ENCODE measurements around the gene RPTOR.
"Not testable (repeated sequence)": the region's sequence is repeated elsewhere in the genome, so short reads cannot be mapped to it uniquely, and the experiment has no call there.

The RPTOR gene

GRCh38 chr17:80558046-80558445 is 13.4 kb downstream of the RPTOR start:
- no peak for DNase-seq

- no peak for DNase-seq
These were observed 15.2 kb downstream of the RPTOR start for GRCh38 chr17:80559825-80560251.

DNA sequence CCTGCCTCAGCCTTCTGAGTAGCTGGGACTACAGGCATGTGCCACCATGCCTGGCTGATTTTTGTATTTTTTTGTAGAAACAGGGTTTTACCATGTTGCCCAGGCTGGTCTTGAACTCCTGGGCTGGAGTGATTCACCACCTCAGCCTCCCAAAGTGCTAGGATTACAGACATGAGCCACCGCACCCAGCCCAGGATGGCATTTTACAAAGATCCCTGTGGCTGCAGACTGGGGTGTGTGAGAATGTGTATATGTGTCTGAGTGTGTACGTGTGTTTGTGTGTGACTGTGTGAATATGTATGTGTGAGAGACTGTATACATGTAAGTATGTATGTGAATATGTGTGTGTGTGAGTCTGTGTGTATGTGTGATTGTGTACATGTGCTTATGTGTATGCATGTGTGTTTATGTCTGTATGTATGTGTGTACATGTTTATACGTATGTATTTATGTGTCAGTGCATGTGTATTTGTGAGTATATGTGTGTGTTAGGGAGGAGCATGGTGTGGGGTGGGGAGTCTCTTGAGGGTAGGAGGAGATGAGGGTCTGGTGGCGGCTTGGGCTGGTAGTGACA is 17.0 kb downstream of the RPTOR start:
- no peak for DNase-seq

GRCh38 chr17:80564545-80564944 is 19.9 kb downstream of the RPTOR start:
- no peak for DNase-seq

- no peak for DNase-seq
These were observed 20.9 kb downstream of the RPTOR start for GRCh38 chr17:80565343-80566053.

GRCh38 chr17:80566054-80566400 is 21.4 kb downstream of the RPTOR start:
- DNase-seq = no peak

DNA sequence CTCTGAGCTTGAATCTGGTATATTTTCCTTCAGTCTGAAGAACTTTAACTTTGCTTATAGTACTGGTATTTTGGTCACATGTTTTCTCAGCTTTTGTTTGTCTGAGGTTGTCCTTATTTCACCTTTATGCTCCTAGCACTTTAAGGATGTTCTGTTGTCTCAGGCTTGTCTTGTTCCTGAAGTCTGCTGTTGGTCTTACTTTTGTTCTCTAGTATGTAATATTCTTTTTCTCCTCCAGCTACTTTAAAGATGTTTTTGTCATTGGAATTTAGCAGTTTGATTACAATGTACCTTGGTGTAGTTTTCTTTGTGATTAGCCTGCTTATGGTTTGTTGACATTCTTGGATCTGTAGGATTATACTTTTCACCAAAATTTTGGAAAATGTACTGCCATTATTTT is 23.6 kb downstream of the RPTOR start:
- DNase-seq = no peak

GRCh38 chr17:80569924-80570323 is 25.3 kb downstream of the RPTOR start:
- no peak for DNase-seq

- no peak for DNase-seq
These were observed 29.1 kb downstream of the RPTOR start for GRCh38 chr17:80573701-80574100.

GRCh38 chr17:80574496-80574895 is 29.9 kb downstream of the RPTOR start:
- no peak for DNase-seq

- DNase-seq = peak; percentile 84
These were observed 30.6 kb downstream of the RPTOR start for GRCh38 chr17:80575057-80575875.

DNA sequence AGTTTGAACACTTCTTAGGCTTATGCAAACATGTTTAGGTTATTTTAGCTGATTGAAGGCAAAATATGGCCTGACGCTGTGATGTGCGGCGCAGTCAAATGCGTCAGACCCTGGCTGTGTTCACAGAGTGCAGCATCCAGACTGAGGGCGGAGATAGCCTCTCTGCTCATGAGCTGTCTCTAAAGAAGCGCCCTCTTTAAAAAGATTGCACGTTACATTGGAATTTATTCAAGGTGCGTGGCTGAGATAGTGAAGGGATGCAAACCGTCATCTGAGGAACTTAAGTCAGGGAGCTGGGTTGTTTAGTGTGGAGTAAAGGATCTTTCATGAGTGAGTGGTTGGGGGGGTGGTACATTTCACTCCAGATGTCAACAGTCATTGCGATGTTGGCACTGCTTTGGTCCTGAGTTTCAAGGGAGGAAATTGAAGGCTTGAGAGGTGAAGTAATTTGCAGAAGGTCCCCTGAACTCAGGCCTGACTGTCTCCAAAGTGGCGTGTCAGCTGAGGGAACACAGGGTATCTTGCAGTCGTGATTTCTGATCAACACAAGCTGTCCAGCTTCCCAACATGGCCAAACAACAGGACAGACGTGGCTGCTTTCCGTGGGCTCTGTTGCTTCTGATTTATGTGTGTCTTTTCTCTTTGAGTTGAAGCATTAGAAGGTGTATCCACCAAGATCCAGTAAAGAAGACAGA is 33.4 kb downstream of the RPTOR start:
- DNase-seq = no peak

DNA sequence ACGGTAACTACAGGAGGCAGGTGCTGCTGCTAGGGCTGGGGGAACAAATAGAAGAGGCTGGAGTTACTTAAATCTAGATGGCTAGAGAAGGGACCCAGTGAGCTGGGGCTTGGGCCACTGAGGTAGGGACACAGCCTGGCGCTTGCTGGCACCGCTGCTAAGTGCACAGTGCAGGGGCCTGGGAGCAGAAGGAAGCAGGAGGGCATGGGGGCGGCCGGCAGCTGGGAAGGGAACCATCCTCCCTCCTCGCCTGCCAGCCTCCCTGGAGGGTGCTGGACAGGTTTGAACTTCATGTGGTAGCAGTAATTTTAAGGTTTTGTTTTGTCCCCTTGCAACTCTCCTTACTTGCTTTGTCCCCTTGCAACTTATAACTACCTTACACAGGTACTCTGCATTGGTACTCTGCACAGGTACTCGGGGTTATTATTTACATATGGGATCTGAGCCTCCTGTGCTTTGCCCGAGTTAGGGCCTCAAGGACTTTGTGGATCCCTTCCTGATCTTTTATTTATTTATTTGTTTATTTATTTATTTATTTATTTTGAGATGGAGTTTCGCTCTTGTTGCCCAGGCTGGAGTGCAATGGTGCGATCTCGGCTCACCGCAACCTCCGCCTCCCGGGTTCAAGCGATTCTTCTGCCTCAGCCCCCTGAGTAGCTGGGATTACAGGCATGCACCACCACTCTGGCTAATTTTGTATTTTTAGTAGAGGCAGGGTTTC is 34.2 kb downstream of the RPTOR start:
- not testable (repeated sequence) for DNase-seq

GRCh38 chr17:80582165-80582564 is 37.5 kb downstream of the RPTOR start:
- DNase-seq = no peak

GRCh38 chr17:80584176-80584905 is 39.7 kb downstream of the RPTOR start:
- no peak for DNase-seq

DNA sequence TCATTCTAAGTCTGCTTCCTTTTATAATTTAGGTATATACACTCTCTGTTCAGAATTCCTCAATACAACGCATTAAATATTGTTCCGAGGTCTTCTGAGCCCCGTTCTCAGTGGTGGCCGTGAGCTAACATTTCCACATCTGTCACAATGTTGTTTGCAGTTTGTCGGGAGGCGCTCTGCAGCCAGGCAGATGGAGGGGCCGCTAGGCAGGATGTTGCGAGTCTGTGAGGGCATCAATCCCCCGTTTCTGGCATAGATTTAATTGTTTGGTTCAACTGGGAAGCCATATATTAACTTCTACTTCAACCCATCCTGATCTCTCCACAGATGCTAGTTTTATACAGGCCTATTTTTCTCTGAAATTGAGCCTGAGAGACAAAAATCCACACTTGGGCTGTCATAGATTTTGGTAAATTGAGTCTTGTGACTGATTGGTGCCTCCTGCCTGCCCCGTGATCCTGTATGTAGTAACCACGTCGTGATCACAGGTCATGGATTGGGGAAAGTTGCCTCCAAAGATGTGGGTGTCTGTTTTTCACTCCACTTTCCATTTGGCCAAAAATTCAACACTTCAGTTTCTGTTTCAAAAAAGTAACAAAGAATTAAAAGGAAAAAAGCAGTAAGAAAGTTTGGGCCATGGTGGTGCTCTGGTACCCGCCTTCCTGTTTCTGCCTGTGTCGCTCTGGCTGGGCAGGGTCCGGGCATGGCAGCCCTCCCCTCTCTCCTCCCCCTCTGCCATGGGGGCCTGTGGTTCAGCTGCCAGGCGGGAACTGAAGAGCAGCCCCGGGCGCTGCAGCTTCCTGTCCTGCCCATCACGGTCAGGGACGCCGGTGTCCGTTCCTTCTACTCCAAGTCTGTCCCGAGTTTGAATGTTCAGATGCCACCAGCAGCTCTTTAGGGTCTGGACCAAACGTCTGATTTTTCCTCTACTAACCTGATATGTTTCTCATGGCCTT is 41.5 kb downstream of the RPTOR start:
- no peak for DNase-seq

DNA sequence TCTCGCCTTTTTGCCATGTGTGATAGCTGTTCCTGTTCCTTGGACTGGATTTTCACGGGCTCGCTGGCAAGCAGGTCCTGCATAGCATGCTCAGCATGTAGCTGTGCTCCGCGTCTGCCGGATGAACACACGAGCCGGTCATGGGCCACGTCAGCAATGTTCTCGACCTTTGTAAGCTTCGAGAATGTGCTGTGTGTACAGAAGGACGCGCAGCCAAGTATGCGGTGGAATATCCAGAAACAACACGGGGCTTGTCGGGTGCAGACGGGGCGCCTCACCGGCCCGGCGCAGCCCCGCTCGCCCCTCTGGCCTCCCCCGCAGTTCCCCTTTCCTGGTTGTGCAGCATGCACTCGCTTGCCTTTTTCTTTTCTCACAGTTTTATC is 42.2 kb downstream of the RPTOR start:
- no peak for DNase-seq

GRCh38 chr17:80588702-80589383 is 44.2 kb downstream of the RPTOR start:
- no peak for DNase-seq

DNA sequence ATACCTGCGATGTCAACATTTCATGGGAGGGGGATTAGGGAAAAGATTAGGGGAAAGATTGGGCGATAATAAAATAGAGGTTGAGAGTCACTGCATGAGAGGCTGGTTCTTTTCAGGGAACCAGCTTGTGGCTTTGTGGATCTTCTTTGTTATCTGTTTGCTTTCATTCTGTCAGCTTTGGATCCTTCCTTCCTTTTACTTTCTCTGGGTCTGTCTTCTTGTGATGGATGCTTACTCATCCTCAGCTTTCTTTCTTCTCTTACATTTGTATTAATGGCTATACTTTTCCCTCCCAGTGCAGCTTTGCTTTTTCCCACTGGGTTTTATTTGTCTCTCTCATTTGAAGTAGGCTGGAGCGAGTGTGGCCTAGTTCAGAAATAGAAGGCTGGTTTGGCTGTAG is 47.1 kb downstream of the RPTOR start:
- no peak for DNase-seq

GRCh38 chr17:80592243-80592642 is 47.6 kb downstream of the RPTOR start:
- DNase-seq = no peak
